Measurements from ENCODE around the gene CEP112.

The CEP112 gene

GRCh38 chr17:65914784-65915342 lies 277.1 kb downstream of the CEP112 start:
- Histone ChIP-seq H3K27me3 (no peaks in the 10 kb centered on the region), H3K36me3 (no peaks in the 10 kb centered on the region), H3K9me3 (no peaks in the 10 kb centered on the region), H3K4me3 (ENCODE audit: low read depth, low read length) (no peak overlapping the region), H3K4me1 (no peaks in the 10 kb centered on the region)
- TF ChIP-seq CTCF (IDR thresholded peaks at IDR 0.05; ENCODE audit: low read depth, low read length), result no peak
- no peak for DNase-seq

- no peak for DNase-seq
- no peak overlapping the region for H3K4me3 ChIP-seq (ENCODE audit: low read depth, low read length)
- H3K27me3 ChIP-seq, result no peaks in the 10 kb centered on the region
- no peaks in the 10 kb centered on the region for H3K36me3 ChIP-seq
- no peak for TF ChIP-seq CTCF (IDR thresholded peaks at IDR 0.05; ENCODE audit: low read depth, low read length)
- no peaks in the 10 kb centered on the region for H3K4me1 ChIP-seq
- no peaks in the 10 kb centered on the region for H3K9me3 ChIP-seq
These were observed 278.5 kb downstream of the CEP112 start for GRCh38 chr17:65913326-65913850.

GRCh38 chr17:65910836-65911235 lies 281.1 kb downstream of the CEP112 start:
- no peaks in the 10 kb centered on the region for H3K27me3 ChIP-seq
- DNase-seq, result no peak
- no peak for TF ChIP-seq CTCF (IDR thresholded peaks at IDR 0.05; ENCODE audit: low read depth, low read length)
- no peak overlapping the region for H3K4me3 ChIP-seq (ENCODE audit: low read depth, low read length)
- no peaks in the 10 kb centered on the region for H3K4me1 ChIP-seq
- no peaks in the 10 kb centered on the region for H3K9me3 ChIP-seq
- no peaks in the 10 kb centered on the region for H3K36me3 ChIP-seq

- H3K36me3 ChIP-seq, result no peaks in the 10 kb centered on the region
- no peaks in the 10 kb centered on the region for H3K9me3 ChIP-seq
- no peak for TF ChIP-seq CTCF (IDR thresholded peaks at IDR 0.05; ENCODE audit: low read depth, low read length)
- no peaks in the 10 kb centered on the region for H3K4me1 ChIP-seq
- H3K4me3 ChIP-seq (ENCODE audit: low read depth, low read length), result no peak overlapping the region
- DNase-seq, result no peak
- H3K27me3 ChIP-seq, result peaks cover 4% of the 10 kb centered on the region; the same call in 1 of the 2 replicates
These were observed 289.0 kb downstream of the CEP112 start for GRCh38 chr17:65902831-65903522.

GRCh38 chr17:65902155-65902554 lies 289.8 kb downstream of the CEP112 start:
- Histone ChIP-seq H3K27me3 (peaks cover 4% of the 10 kb centered on the region; the same call in 1 of the 2 replicates), H3K4me3 (ENCODE audit: low read depth, low read length) (no peak overlapping the region), H3K36me3 (no peaks in the 10 kb centered on the region), H3K4me1 (no peaks in the 10 kb centered on the region), H3K9me3 (no peaks in the 10 kb centered on the region)
- DNase-seq, result no peak
- no peak for TF ChIP-seq CTCF (IDR thresholded peaks at IDR 0.05; ENCODE audit: low read depth, low read length)

GRCh38 chr17:65901394-65901793 lies 290.5 kb downstream of the CEP112 start:
- TF ChIP-seq CTCF (IDR thresholded peaks at IDR 0.05; ENCODE audit: low read depth, low read length), result no peak
- no peaks in the 10 kb centered on the region for H3K36me3 ChIP-seq
- peaks cover 4% of the 10 kb centered on the region; the same call in 1 of the 2 replicates for H3K27me3 ChIP-seq
- no peaks in the 10 kb centered on the region for H3K9me3 ChIP-seq
- no peaks in the 10 kb centered on the region for H3K4me1 ChIP-seq
- no peak for DNase-seq
- no peak overlapping the region for H3K4me3 ChIP-seq (ENCODE audit: low read depth, low read length)

Data from BE2C (cell line).